HepG2 (cell line): Measurements from ENCODE around the gene ACTR1B. TPM values are rescaled to one million over a fixed set of nuclear protein-coding genes. Genes with fewer than 3 reads are reported as not detected.
A peak's percentile ranks its signal among the peaks of the same experiment; 100 is the strongest.

ENCODE experiments used
- HBP1 ChIP-seq: IDR thresholded peaks from 2 replicates; pipeline ENCODE4 v1.6.1; 2016; ENCODE audit warnings: low read depth, control low read depth
- LBX2 ChIP-seq: sonication (generic); formaldehyde crosslinking; IDR thresholded peaks from 2 replicates; pipeline ENCODE4 v1.5.0; 2020; ENCODE audit warnings: missing genetic modification reagents, mild to moderate bottlenecking, borderline replicate concordance
- NFAT5 ChIP-seq: sonication (generic); formaldehyde crosslinking; IDR thresholded peaks from 2 replicates; pipeline ENCODE4 v1.4.0; 2020; ENCODE audit warnings: missing genetic modification reagents
- NFKB2 ChIP-seq: sonication (generic); formaldehyde crosslinking; IDR thresholded peaks from 2 replicates; pipeline ENCODE4 v1.4.0; 2020; ENCODE audit warnings: missing genetic modification reagents, borderline replicate concordance
- NFYB ChIP-seq: sonication (generic); formaldehyde crosslinking; IDR thresholded peaks from 2 replicates; pipeline ENCODE4 v1.4.0; 2020; ENCODE audit warnings: missing genetic modification reagents
- RBAK ChIP-seq: sonication (generic); formaldehyde crosslinking; IDR thresholded peaks from 2 replicates; pipeline ENCODE4 v1.5.1; 2020; ENCODE audit warnings: mild to moderate bottlenecking, missing genetic modification reagents
- SNRNP70 ChIP-seq: fragments of 200-400 bp; formaldehyde crosslinking; IDR thresholded peaks from 2 replicates; pipeline ENCODE4 v1.6.1; 2017; ENCODE audit warnings: mild to moderate bottlenecking, low read depth, low read length, moderate library complexity
- TCF12 ChIP-seq, 2 experiments: fragments of 450-650 bp in 1 of 2; sonication (generic) in 1 of 2; formaldehyde crosslinking in 1 of 2; IDR thresholded peaks; 2 replicates each; pipeline versions ENCODE4 v1.6.1 to v1.8.0; 2017 to 2022; ENCODE audit warnings: antibody characterized with exemption in 1 of 2, mild to moderate bottlenecking in 1 of 2, missing genetic modification reagents in 1 of 2, moderate library complexity in 1 of 2
- THAP11 ChIP-seq: IDR thresholded peaks from 2 replicates; pipeline ENCODE4 v1.6.1; 2016; ENCODE audit warnings: missing biosample characterization, missing genetic modification reagents
- THAP9 ChIP-seq: sonication (generic); formaldehyde crosslinking; IDR thresholded peaks from 2 replicates; pipeline ENCODE4; 2020; ENCODE audit warnings: missing genetic modification reagents, mild to moderate bottlenecking, borderline replicate concordance
- TIGD3 ChIP-seq: sonication (generic); formaldehyde crosslinking; IDR thresholded peaks from 2 replicates; pipeline ENCODE4 v1.5.1; 2020; ENCODE audit warnings: mild to moderate bottlenecking, missing genetic modification reagents, borderline replicate concordance
- ZFY ChIP-seq: sonication (generic); formaldehyde crosslinking; IDR thresholded peaks from 2 replicates; pipeline ENCODE4 v1.4.0; 2020; ENCODE audit warnings: missing genetic modification reagents
- ZNF367 ChIP-seq: sonication (generic); formaldehyde crosslinking; IDR thresholded peaks from 2 replicates; pipeline ENCODE4 v1.4.0; 2020; ENCODE audit warnings: missing genetic modification reagents, borderline replicate concordance
- ZNF556 ChIP-seq: sonication (generic); formaldehyde crosslinking; IDR thresholded peaks from 2 replicates; pipeline ENCODE4 v1.4.0; 2020; ENCODE audit warnings: mild to moderate bottlenecking, missing genetic modification reagents, borderline replicate concordance
- ZNF703 ChIP-seq: sonication (generic); formaldehyde crosslinking; IDR thresholded peaks from 2 replicates; pipeline ENCODE4 v1.5.1; 2020; ENCODE audit warnings: missing genetic modification reagents, mild to moderate bottlenecking, moderate library complexity, borderline replicate concordance
- ZNF878 ChIP-seq: sonication (generic); formaldehyde crosslinking; IDR thresholded peaks from 2 replicates; pipeline ENCODE4 v1.8.1; 2023; ENCODE audit warnings: mild to moderate bottlenecking, missing genetic modification reagents, moderate library complexity
- polyA plus RNA-seq, 8 experiments: library from polyadenylated mRNA; depleted of rRNA in 3 of 8; stranded (reverse) in 7 of 8; unstranded in 1 of 8; fragments of >200 nt; fragmentation: Illumina TruSeq in 4 of 8; extraction: Trizol in 4 of 8; gene quantifications; 2 replicates each; pipeline versions ENCODE4 v1.2.1 to v1.2.3, GENCODE V29; 2011 to 2016; ENCODE audit warnings: low read depth in 4 of 8, missing spikeins in 1 of 8, mixed read lengths in 1 of 8; ENCODE audit not compliant: insufficient read depth in 1 of 8
- total RNA-seq, 5 experiments: library from RNA; depleted of rRNA; stranded (reverse); fragments of >200 nt; fragmentation: Illumina TruSeq; extraction: Trizol; gene quantifications; 2 replicates each; pipeline ENCODE4 v1.2.3, GENCODE V29; 2016; ENCODE audit warnings: low read depth in 1 of 5

Gene ACTR1B
- total and polyA plus RNA-seq, 2 of the 13 experiments (the other 11 are each of a cell fraction or from before 2014, with no cell fraction given) = 61.7 to 76.7 TPM

DNA sequence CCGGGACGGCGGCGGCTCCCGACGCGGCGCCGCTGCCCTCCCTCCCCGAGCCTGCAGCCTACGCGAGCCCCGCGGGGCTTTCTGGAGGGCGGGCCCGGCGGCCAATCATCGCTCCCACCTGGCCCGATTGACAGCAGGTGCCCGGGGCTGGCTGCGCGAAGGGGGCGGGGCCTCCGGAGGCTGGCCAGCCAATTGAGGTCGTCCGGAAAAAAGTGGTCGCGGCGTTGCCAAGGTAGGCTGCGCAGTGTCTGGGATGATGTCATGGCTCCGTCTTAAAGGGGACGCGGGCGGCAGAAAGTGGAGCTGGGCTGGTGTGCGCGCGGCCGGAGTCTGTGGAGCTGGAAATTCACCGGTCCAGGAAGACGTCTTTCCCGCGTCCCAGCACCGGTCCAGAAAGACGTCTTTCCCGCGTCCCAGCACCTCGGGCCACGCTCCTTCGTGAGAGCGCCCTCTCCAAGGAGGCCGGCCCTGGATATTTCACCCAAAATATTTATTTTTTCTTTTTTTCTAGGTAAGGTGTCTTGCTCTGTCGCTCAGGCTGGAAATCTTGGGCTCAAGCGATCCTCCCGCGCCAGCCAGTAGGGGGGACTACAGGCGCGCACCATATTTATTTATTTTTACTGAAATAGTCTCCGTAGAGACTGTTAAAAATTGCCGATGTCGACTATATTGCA, at the start of gene ACTR1B (continued):
- TF ChIP-seq ZFY (CRISPR knock-in tag) = no peak
- TF ChIP-seq ZNF878 (CRISPR knock-in tag) = no peak; the same call in 1 of the 2 replicates
- TF ChIP-seq ZNF703 (CRISPR knock-in tag) = no peak; the same call in 1 of the 2 replicates
- TF ChIP-seq THAP9 (CRISPR knock-in tag) = no peak
- TF ChIP-seq NFKB2 (CRISPR knock-in tag) = peak; percentile 78; the same call in 1 of the 2 replicates
- no peak for TF ChIP-seq TIGD3 (CRISPR knock-in tag)
- TF ChIP-seq RBAK (CRISPR knock-in tag) = no peak
- TF ChIP-seq NFYB = peak; percentile 96
- TF ChIP-seq HBP1 = peak; percentile 35; the same call in 1 of the 2 replicates
- peak; percentile 46; the same call in 1 of the 2 replicates for TF ChIP-seq ZNF556 (CRISPR knock-in tag)
- TF ChIP-seq THAP11 = peak; percentile 84
- TF ChIP-seq SNRNP70 = no peak
- no peak for TF ChIP-seq ZNF367
- TF ChIP-seq TCF12 (IDR thresholded peaks at IDR 0.05) = no peak
- TF ChIP-seq TCF12 (CRISPR knock-in tag; IDR thresholded peaks at IDR 0.05) = peak; percentile 39; the same call in 1 of the 2 replicates
- TF ChIP-seq LBX2 (CRISPR knock-in tag) = no peak
- TF ChIP-seq NFAT5 (CRISPR knock-in tag) = no peak; the same call in 1 of the 2 replicates
